ENCODE results near the gene CHN1. TPM values are rescaled to one million over a fixed set of nuclear protein-coding genes. Genes with fewer than 3 reads are reported as not detected.

Gene CHN1
- total RNA-seq, 1 experiment from 2014 or later: 0.37 TPM

DNA sequence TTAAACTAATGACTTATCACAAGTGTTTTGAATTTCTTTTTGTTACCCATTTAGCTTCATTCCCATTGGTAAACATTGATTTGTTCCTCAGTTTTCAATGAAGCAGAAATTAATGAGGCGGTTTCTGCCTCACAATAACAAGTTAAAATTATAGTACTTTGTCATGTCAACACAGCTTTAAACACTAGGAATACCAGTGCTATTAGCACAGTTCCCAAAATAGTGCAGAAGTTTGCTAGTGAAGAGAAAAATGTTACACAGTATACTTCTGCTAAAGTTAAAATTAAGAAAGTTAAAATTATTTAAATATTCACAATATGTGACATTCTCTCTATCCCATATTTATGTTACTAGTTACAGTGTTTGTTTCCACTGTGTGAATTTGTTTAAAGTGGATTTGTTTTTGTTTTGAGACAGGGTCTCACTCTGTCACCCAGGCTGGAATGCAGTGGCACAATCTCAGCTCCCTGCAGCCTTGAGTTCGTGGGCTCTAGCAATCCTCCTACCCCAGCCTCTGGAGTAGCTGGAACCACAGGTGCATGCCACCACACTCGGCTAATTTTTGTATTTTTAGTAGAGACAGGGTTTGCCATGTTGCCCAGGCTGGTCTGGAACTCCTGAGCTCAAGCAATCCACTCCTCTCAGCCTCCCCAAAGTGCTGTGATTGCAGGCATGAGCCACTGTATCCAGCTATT, 3.8 kb upstream of the CHN1 start:
- Histone ChIP-seq H3K27ac (ENCODE audit: low read length) (no peak overlapping the region), H2AFZ (ENCODE audit: low read length) (no peak overlapping the region), H3K36me3 (ENCODE audit: insufficient read depth, low read length) (no peaks in the 10 kb centered on the region), H4K20me1 (ENCODE audit: insufficient read depth, low read depth, low read length) (no peaks in the 10 kb centered on the region), H3K4me2 (ENCODE audit: low read depth, low read length, poor library complexity, severe bottlenecking) (no peak overlapping the region), H3K27me3 (ENCODE audit: low read length) (no peaks in the 10 kb centered on the region; the same call in 1 of the 2 replicates), H3K9me2 (replicated peaks; ENCODE audit: insufficient read depth, low read length) (no peaks in the 10 kb centered on the region), H3K79me2 (ENCODE audit: low read length) (no peaks in the 10 kb centered on the region), H3K9me3 (ENCODE audit: low read length) (no peaks in the 10 kb centered on the region), H3K9ac (ENCODE audit: low read length) (no peak overlapping the region), H3K4me3 (ENCODE audit: low read length) (no peak overlapping the region), H3K4me1 (ENCODE audit: low read length) (peaks cover 9% of the 10 kb centered on the region; the same call in 1 of the 2 replicates)
- DNase-seq: no peak

DNA sequence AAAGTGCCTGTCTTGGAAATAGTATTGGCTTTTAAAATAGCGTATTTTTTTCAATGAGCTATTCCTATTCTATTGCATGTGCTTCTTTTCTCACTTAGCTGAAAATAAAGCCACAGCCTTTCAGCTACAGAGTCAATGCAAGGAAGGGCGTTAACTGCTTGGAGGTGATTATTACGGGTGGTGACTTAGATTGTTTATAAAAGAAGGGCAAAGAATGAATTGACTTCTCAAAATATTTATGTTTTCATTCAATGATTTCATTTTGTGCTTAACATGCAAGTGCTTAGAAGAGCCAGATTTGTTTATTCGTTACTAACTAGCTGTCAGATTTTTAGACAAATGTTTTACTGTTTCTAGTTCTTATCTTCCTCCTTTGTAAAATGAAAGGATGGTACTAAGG, 2.8 kb upstream of the CHN1 start:
- H3K79me2 ChIP-seq (ENCODE audit: low read length): no peaks in the 10 kb centered on the region
- peaks cover 9% of the 10 kb centered on the region; the same call in 1 of the 2 replicates for H3K4me1 ChIP-seq (ENCODE audit: low read length)
- H3K27ac ChIP-seq (ENCODE audit: low read length): no peak overlapping the region
- H3K27me3 ChIP-seq (ENCODE audit: low read length): no peaks in the 10 kb centered on the region; the same call in 1 of the 2 replicates
- no peak overlapping the region for H3K4me3 ChIP-seq (ENCODE audit: low read length)
- H3K4me2 ChIP-seq (ENCODE audit: low read depth, low read length, poor library complexity, severe bottlenecking): no peak overlapping the region
- no peak overlapping the region for H2AFZ ChIP-seq (ENCODE audit: low read length)
- no peaks in the 10 kb centered on the region for H3K9me2 ChIP-seq (replicated peaks; ENCODE audit: insufficient read depth, low read length)
- no peak for DNase-seq
- no peaks in the 10 kb centered on the region for H3K36me3 ChIP-seq (ENCODE audit: insufficient read depth, low read length)
- no peaks in the 10 kb centered on the region for H4K20me1 ChIP-seq (ENCODE audit: insufficient read depth, low read depth, low read length)
- H3K9ac ChIP-seq (ENCODE audit: low read length): no peak overlapping the region
- H3K9me3 ChIP-seq (ENCODE audit: low read length): no peaks in the 10 kb centered on the region

DNA sequence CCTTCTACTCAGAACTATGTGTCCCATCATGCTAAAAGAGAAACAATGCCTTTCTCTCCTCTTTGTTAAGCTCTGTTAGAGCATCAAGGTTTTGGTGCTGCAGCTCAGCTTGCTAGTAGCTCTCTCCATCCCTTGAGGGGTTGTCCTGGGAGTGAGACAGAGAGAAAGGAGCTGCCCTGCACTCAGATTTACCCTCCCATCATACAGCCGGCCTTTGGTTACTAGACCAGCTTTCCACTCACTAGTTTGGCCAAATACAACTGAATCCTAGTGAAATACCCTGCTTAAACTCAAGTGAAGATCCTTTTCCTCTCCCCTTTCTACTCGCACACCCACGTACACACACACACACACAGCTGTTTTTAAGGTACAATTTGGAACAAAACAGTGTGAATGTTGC, 2.3 kb upstream of the CHN1 start:
- Histone ChIP-seq H4K20me1 (ENCODE audit: insufficient read depth, low read depth, low read length) (no peaks in the 10 kb centered on the region), H3K4me1 (ENCODE audit: low read length) (peaks cover 9% of the 10 kb centered on the region; the same call in 1 of the 2 replicates), H3K27ac (ENCODE audit: low read length) (no peak overlapping the region), H3K9me2 (replicated peaks; ENCODE audit: insufficient read depth, low read length) (no peaks in the 10 kb centered on the region), H3K4me3 (ENCODE audit: low read length) (no peak overlapping the region), H3K9ac (ENCODE audit: low read length) (no peak overlapping the region), H3K79me2 (ENCODE audit: low read length) (no peaks in the 10 kb centered on the region), H3K36me3 (ENCODE audit: insufficient read depth, low read length) (no peaks in the 10 kb centered on the region), H3K4me2 (ENCODE audit: low read depth, low read length, poor library complexity, severe bottlenecking) (no peak overlapping the region), H2AFZ (ENCODE audit: low read length) (no peak overlapping the region), H3K9me3 (ENCODE audit: low read length) (no peaks in the 10 kb centered on the region), H3K27me3 (ENCODE audit: low read length) (no peaks in the 10 kb centered on the region; the same call in 1 of the 2 replicates)
- DNase-seq: no peak

DNA sequence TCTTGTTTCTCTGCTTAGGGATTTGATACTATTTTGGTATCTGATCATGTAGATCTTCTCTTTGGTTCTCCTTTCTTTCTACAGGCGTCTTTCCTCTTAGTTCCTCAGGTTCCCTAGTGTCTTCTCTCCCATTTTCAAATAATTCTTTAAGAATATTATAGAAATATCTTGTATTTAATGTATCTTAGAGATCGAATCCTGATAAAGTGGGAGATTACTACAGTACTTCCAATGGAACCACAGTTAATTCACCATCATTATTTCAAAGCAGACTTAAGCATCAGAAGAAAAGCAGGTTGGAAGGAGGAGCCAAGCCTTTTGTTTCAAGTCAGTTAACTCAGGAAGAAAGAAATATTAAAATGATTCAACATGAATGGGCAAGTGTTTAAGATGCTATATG, 1.1 kb upstream of the CHN1 start:
- H3K27ac ChIP-seq (ENCODE audit: low read length): no peak overlapping the region
- peaks cover 9% of the 10 kb centered on the region; the same call in 1 of the 2 replicates for H3K4me1 ChIP-seq (ENCODE audit: low read length)
- no peaks in the 10 kb centered on the region; the same call in 1 of the 2 replicates for H3K27me3 ChIP-seq (ENCODE audit: low read length)
- no peaks in the 10 kb centered on the region for H3K79me2 ChIP-seq (ENCODE audit: low read length)
- H3K9ac ChIP-seq (ENCODE audit: low read length): no peak overlapping the region
- DNase-seq: no peak
- H3K4me3 ChIP-seq (ENCODE audit: low read length): no peak overlapping the region
- no peaks in the 10 kb centered on the region for H3K9me3 ChIP-seq (ENCODE audit: low read length)
- no peaks in the 10 kb centered on the region for H3K36me3 ChIP-seq (ENCODE audit: insufficient read depth, low read length)
- no peaks in the 10 kb centered on the region for H3K9me2 ChIP-seq (replicated peaks; ENCODE audit: insufficient read depth, low read length)
- H3K4me2 ChIP-seq (ENCODE audit: low read depth, low read length, poor library complexity, severe bottlenecking): no peak overlapping the region
- no peak overlapping the region for H2AFZ ChIP-seq (ENCODE audit: low read length)
- H4K20me1 ChIP-seq (ENCODE audit: insufficient read depth, low read depth, low read length): no peaks in the 10 kb centered on the region

DNA sequence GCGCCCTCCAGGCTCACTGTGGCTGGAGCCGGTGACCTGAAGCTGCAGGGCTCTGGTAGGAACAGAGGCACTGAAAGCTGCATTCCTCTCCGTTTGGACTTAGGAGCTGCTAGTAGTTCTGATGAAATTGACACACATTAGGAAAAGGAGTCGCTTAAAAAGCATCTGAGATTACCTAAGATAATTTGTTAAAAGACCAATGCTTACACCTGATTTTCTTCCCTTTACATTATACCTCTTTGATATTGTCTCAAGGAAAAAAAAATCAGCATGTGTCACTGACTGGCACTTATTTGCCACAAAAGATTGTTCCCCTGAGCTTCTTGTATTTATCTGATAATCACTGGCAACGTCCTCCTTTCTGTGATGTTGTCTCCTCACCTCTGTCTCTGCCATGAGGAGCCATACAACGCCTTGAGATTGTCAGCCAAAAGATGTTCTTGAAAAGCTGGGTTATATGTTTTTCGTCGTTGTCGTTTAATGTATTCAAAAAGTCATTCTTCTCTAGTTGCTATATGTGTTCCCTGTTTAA, 618 bp upstream of the CHN1 start:
- Histone ChIP-seq H3K9me2 (replicated peaks; ENCODE audit: insufficient read depth, low read length) (no peaks in the 10 kb centered on the region), H3K4me3 (ENCODE audit: low read length) (peak overlapping the region; percentile 72), H3K27ac (ENCODE audit: low read length) (no peak overlapping the region), H3K9me3 (ENCODE audit: low read length) (no peaks in the 10 kb centered on the region), H3K79me2 (ENCODE audit: low read length) (no peaks in the 10 kb centered on the region), H3K36me3 (ENCODE audit: insufficient read depth, low read length) (no peaks in the 10 kb centered on the region), H3K9ac (ENCODE audit: low read length) (peak overlapping the region; percentile 61), H3K4me1 (ENCODE audit: low read length) (peaks cover 9% of the 10 kb centered on the region; the same call in 1 of the 2 replicates), H3K27me3 (ENCODE audit: low read length) (no peaks in the 10 kb centered on the region; the same call in 1 of the 2 replicates), H3K4me2 (ENCODE audit: low read depth, low read length, poor library complexity, severe bottlenecking) (peak overlapping the region; percentile 88), H2AFZ (ENCODE audit: low read length) (peak overlapping the region; percentile 89), H4K20me1 (ENCODE audit: insufficient read depth, low read depth, low read length) (no peaks in the 10 kb centered on the region)
- DNase-seq: no peak

DNA sequence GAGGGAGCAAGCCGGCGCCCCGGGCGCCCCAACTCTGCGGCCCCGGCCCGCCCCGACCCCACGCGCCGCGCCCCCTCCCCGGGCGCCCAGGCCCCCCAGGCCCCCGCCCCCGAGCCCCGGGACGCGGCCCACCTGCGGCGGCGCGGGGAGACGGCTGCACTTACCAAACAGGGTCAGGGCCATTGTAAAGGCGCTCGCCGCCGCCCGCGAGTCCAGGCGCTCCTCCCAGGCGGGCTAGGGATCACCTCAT, 526 bp downstream of the CHN1 start:
- H3K9me3 ChIP-seq (ENCODE audit: low read length): no peaks in the 10 kb centered on the region
- H3K27ac ChIP-seq (ENCODE audit: low read length): no peak overlapping the region
- H3K9ac ChIP-seq (ENCODE audit: low read length): peak overlapping the region; percentile 61
- H3K4me3 ChIP-seq (ENCODE audit: low read length): peak overlapping the region; percentile 72
- no peaks in the 10 kb centered on the region; the same call in 1 of the 2 replicates for H3K27me3 ChIP-seq (ENCODE audit: low read length)
- H3K4me1 ChIP-seq (ENCODE audit: low read length): peaks cover 9% of the 10 kb centered on the region; the same call in 1 of the 2 replicates
- no peaks in the 10 kb centered on the region for H3K9me2 ChIP-seq (replicated peaks; ENCODE audit: insufficient read depth, low read length)
- H4K20me1 ChIP-seq (ENCODE audit: insufficient read depth, low read depth, low read length): no peaks in the 10 kb centered on the region
- peak overlapping the region; percentile 88 for H3K4me2 ChIP-seq (ENCODE audit: low read depth, low read length, poor library complexity, severe bottlenecking)
- no peaks in the 10 kb centered on the region for H3K79me2 ChIP-seq (ENCODE audit: low read length)
- peak overlapping the region; percentile 89; the same call in 1 of the 2 replicates for H2AFZ ChIP-seq (ENCODE audit: low read length)
- DNase-seq: no peak
- H3K36me3 ChIP-seq (ENCODE audit: insufficient read depth, low read length): no peaks in the 10 kb centered on the region

DNA sequence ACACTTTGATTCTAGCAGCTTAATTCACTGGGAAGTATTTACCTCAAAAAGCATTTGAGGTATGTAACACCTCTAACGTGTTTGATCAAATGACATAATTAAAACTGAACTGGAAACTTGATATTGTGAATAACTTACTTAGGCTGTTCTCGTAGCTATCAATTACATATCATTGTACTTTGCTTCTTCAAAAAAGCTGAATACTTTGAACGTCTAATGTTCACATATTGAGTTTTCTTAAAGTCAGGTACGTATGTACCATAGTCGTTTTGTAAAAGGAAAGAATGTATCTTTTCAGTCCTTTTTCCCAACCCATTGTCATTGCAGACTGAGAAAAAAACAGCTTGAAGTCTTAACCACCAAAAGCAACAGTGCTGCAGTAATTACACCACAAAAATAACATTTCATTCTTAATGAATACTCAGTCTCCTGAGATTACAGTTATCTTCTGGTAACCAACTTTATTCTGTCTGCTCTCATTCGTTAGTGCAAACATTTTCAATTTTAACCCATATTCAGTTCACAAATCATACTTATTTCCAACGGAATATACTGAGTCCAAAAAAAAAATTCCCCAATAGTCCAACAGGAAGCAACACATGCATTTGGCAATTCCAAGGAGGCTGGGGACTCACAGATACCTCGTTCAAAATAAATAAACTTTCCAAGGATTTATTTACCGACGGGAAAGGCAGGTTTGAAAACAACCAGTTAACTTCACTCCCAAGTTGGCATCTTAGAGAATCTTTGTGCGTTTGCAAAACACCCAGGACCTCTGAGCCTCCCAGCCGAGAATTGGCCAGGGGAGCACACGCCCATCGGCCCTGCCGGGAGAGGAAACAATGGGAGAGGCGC, 1.1 kb downstream of the CHN1 start:
- no peak overlapping the region for H3K4me3 ChIP-seq (ENCODE audit: low read length)
- no peak overlapping the region for H3K9ac ChIP-seq (ENCODE audit: low read length)
- no peaks in the 10 kb centered on the region for H3K79me2 ChIP-seq (ENCODE audit: low read length)
- no peak overlapping the region for H3K27ac ChIP-seq (ENCODE audit: low read length)
- H3K4me2 ChIP-seq (ENCODE audit: low read depth, low read length, poor library complexity, severe bottlenecking): peak overlapping the region; percentile 15
- H4K20me1 ChIP-seq (ENCODE audit: insufficient read depth, low read depth, low read length): no peaks in the 10 kb centered on the region
- H3K27me3 ChIP-seq (ENCODE audit: low read length): no peaks in the 10 kb centered on the region; the same call in 1 of the 2 replicates
- H3K36me3 ChIP-seq (ENCODE audit: insufficient read depth, low read length): no peaks in the 10 kb centered on the region
- peaks cover 9% of the 10 kb centered on the region; the same call in 1 of the 2 replicates for H3K4me1 ChIP-seq (ENCODE audit: low read length)
- no peak for DNase-seq
- H3K9me3 ChIP-seq (ENCODE audit: low read length): no peaks in the 10 kb centered on the region
- no peaks in the 10 kb centered on the region for H3K9me2 ChIP-seq (replicated peaks; ENCODE audit: insufficient read depth, low read length)
- H2AFZ ChIP-seq (ENCODE audit: low read length): no peak overlapping the region

Data from Karpas-422 (cell line).